Measurements from ENCODE around the gene HS3ST6.
"Not testable (repeated sequence)": the region's sequence is repeated elsewhere in the genome, so short reads cannot be mapped to it uniquely, and the experiment has no call there.

HS3ST6 gene

GRCh38 chr16:1961651-1962067 is 43.4 kb upstream of the HS3ST6 start:
- TF ChIP-seq CTCF (IDR thresholded peaks at IDR 0.05; ENCODE audit: low read depth, low read length) = no peak
- DNase-seq = no peak
- H3K9me3 ChIP-seq (ENCODE audit: severe bottlenecking) = no peaks in the 10 kb centered on the region
- H3K4me3 ChIP-seq (ENCODE audit: low read depth, low read length) = no peak overlapping the region
- H3K27me3 ChIP-seq (ENCODE audit: insufficient read depth, low read depth, severe bottlenecking) = no peaks in the 10 kb centered on the region
- no peak overlapping the region; the same call in 1 of the 2 replicates for H3K27ac ChIP-seq
- peaks cover 43% of the 10 kb centered on the region for H3K36me3 ChIP-seq

GRCh38 chr16:1960665-1961630 is 42.7 kb upstream of the HS3ST6 start:
- H3K27ac ChIP-seq = peak overlapping the region; percentile 79
- no peak for TF ChIP-seq CTCF (IDR thresholded peaks at IDR 0.05; ENCODE audit: low read depth, low read length)
- peak; percentile 72 for DNase-seq

GRCh38 chr16:1959269-1960039 is 41.2 kb upstream of the HS3ST6 start, which contains the start of gene NDUFB10:
Gene NDUFB10, plus strand, starts transcription at chr16:1959538. Its CDS starts 87 bp downstream, at chr16:1959625.
- H3K27me3 ChIP-seq (ENCODE audit: insufficient read depth, low read depth, severe bottlenecking) = no peaks in the 10 kb centered on the region
- H3K9me3 ChIP-seq (ENCODE audit: severe bottlenecking) = no peaks in the 10 kb centered on the region
- H3K27ac ChIP-seq = peak within 1 kb of the TSS; percentile 79
- peak within 1 kb of the TSS; percentile 67 for H3K4me3 ChIP-seq (ENCODE audit: low read depth, low read length)
- peaks cover 38% of the 10 kb centered on the region for H3K36me3 ChIP-seq
- DNase-seq = peak; percentile 94
- TF ChIP-seq CTCF (IDR thresholded peaks at IDR 0.05; ENCODE audit: low read depth, low read length) = peak; percentile 83

More at GRCh38 chr16:1960665-1961630, 42.7 kb upstream of the HS3ST6 start:
- no peaks in the 10 kb centered on the region for H3K9me3 ChIP-seq (ENCODE audit: severe bottlenecking)
- peak overlapping the region; percentile 67 for H3K4me3 ChIP-seq (ENCODE audit: low read depth, low read length)
- H3K27me3 ChIP-seq (ENCODE audit: insufficient read depth, low read depth, severe bottlenecking) = no peaks in the 10 kb centered on the region
- peaks cover 43% of the 10 kb centered on the region for H3K36me3 ChIP-seq

- no peak for DNase-seq
- no peaks in the 10 kb centered on the region for H3K9me3 ChIP-seq (ENCODE audit: severe bottlenecking)
- no peak overlapping the region for H3K4me3 ChIP-seq (ENCODE audit: low read depth, low read length)
- peaks cover 31% of the 10 kb centered on the region for H3K36me3 ChIP-seq
- peak overlapping the region; percentile 79 for H3K27ac ChIP-seq
- H3K27me3 ChIP-seq (ENCODE audit: insufficient read depth, low read depth, severe bottlenecking) = no peaks in the 10 kb centered on the region
- no peak for TF ChIP-seq CTCF (IDR thresholded peaks at IDR 0.05; ENCODE audit: low read depth, low read length)
Observed at GRCh38 chr16:1958715-1959268, 40.6 kb upstream of the HS3ST6 start.

GRCh38 chr16:1958143-1958491 is 39.9 kb upstream of the HS3ST6 start:
- H3K36me3 ChIP-seq = peaks cover 25% of the 10 kb centered on the region
- H3K9me3 ChIP-seq (ENCODE audit: severe bottlenecking); H3K27ac ChIP-seq; H3K27me3 ChIP-seq (ENCODE audit: insufficient read depth, low read depth, severe bottlenecking); H3K4me3 ChIP-seq (ENCODE audit: low read depth, low read length); DNase-seq: not testable (repeated sequence)

- not testable (repeated sequence) for H3K9me3 ChIP-seq (ENCODE audit: severe bottlenecking); H3K4me3 ChIP-seq (ENCODE audit: low read depth, low read length); DNase-seq; H3K27ac ChIP-seq; H3K27me3 ChIP-seq (ENCODE audit: insufficient read depth, low read depth, severe bottlenecking)
- H3K36me3 ChIP-seq = peaks cover 19% of the 10 kb centered on the region
Observed at GRCh38 chr16:1957434-1958142, 39.4 kb upstream of the HS3ST6 start.
